ENCODE data around the gene DISC1. TPM values are rescaled to one million over a fixed set of nuclear protein-coding genes. Genes with fewer than 3 reads are reported as not detected.

The DISC1 gene
- polyA plus RNA-seq, 1 experiment, result 2.3 TPM

- ChIA-PET POLR2A (no interaction called here), CTCF (interaction anchor here (1.0 to 2.3 kb wide), 6 partner anchors 9 to 290 kb away, joined by 3 to 7 read pairs (median 4); no protein-coding TSS in a partner anchor)
- H3K36me3 ChIP-seq (ENCODE audit: control insufficient read depth, insufficient read depth, low read length), result no peaks in the 10 kb centered on the region
- no peak for DNase-seq (ENCODE audit: low read depth)
- H3K4me3 ChIP-seq (ENCODE audit: low read depth, low read length), result no peak overlapping the region
- TF ChIP-seq CTCF (IDR thresholded peaks at IDR 0.05; ENCODE audit: insufficient read depth, low read depth, low read length), result no peak
- H3K27me3 ChIP-seq (ENCODE audit: control insufficient read depth, insufficient read depth, low read length), result no peaks in the 10 kb centered on the region
Measured at GRCh38 chr1:231605149-231606100, 21.2 kb upstream of the DISC1 start.

DNA sequence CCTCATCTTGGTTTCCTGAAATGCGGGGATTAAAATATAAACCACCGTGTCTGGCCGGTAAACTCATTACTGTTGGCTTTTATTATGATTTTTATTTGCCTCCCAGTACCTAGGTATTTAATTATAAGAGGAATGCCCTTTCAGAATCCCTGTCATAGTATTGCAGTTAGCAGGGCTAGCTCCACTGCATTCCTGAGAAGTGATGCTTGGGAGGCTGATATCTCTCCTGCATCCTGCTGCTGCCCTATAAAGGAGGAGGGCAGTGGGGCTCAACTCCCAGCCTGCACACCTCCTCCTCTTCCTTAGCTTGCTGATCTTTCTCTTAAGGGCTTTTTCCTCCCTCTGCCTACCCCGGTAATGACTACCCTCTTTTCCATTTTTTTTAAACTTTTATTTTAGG lies 19.9 kb upstream of the DISC1 start:
- Histone ChIP-seq H3K4me3 (ENCODE audit: low read depth, low read length) (no peak overlapping the region), H3K36me3 (ENCODE audit: control insufficient read depth, insufficient read depth, low read length) (no peaks in the 10 kb centered on the region), H3K27me3 (ENCODE audit: control insufficient read depth, insufficient read depth, low read length) (no peaks in the 10 kb centered on the region)
- TF ChIP-seq CTCF (IDR thresholded peaks at IDR 0.05; ENCODE audit: insufficient read depth, low read depth, low read length), result no peak
- DNase-seq (ENCODE audit: low read depth), result no peak
- CTCF ChIA-PET, result interaction anchor here (0.8 to 2.3 kb wide), 3 partner anchors 11 to 291 kb away, joined by 3 to 7 read pairs (median 3); no protein-coding TSS in a partner anchor
- POLR2A ChIA-PET, result no interaction called here

GRCh38 chr1:231610388-231610787 lies 16.2 kb upstream of the DISC1 start:
- POLR2A ChIA-PET, result no interaction called here
- H3K4me3 ChIP-seq (ENCODE audit: low read depth, low read length), result no peak overlapping the region
- no peaks in the 10 kb centered on the region for H3K36me3 ChIP-seq (ENCODE audit: control insufficient read depth, insufficient read depth, low read length)
- TF ChIP-seq CTCF (IDR thresholded peaks at IDR 0.05; ENCODE audit: insufficient read depth, low read depth, low read length), result no peak
- CTCF ChIA-PET, result interaction anchor here (0.9 kb wide), 1 partner anchor 10 kb away, joined by 5 read pairs; no protein-coding TSS in a partner anchor
- no peaks in the 10 kb centered on the region; the same call in 1 of the 2 replicates for H3K27me3 ChIP-seq (ENCODE audit: control insufficient read depth, insufficient read depth, low read length)
- no peak for DNase-seq (ENCODE audit: low read depth)

DNA sequence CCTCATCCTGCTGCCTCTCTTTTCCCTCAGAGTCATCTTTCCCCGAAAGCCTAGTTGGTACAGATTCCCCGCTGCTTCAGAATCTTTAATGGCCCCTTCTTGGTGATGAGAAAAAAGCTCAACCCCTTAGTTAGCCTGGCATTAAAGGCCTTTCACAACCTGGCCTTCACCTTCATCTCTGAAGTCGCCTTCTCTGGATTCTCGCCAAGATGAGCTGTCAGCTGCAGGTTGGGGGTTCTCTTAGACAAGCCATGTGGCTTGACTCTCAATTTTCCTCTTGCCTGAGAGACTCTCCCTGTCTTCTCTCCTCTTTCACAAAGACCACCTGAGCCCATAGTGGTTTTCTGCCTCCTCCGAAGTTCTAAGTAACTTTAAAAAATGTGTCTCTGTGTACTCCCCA lies 15.5 kb upstream of the DISC1 start:
- ChIA-PET CTCF (no interaction called here), POLR2A (interaction anchor here (0.5 kb wide), 1 partner anchor 20 kb away, joined by 3 read pairs; no protein-coding TSS in a partner anchor)
- TF ChIP-seq CTCF (IDR thresholded peaks at IDR 0.05; ENCODE audit: insufficient read depth, low read depth, low read length), result no peak
- Histone ChIP-seq H3K4me3 (ENCODE audit: low read depth, low read length) (no peak overlapping the region), H3K27me3 (ENCODE audit: control insufficient read depth, insufficient read depth, low read length) (no peaks in the 10 kb centered on the region; the same call in 1 of the 2 replicates), H3K36me3 (ENCODE audit: control insufficient read depth, insufficient read depth, low read length) (no peaks in the 10 kb centered on the region)
- no peak for DNase-seq (ENCODE audit: low read depth)

- ChIA-PET POLR2A (no interaction called here), CTCF (interaction anchor here (1.0 to 1.3 kb wide), 2 partner anchors 11 to 254 kb away, joined by 3 read pairs; no protein-coding TSS in a partner anchor)
- Histone ChIP-seq H3K4me3 (ENCODE audit: low read depth, low read length) (no peak overlapping the region), H3K36me3 (ENCODE audit: control insufficient read depth, insufficient read depth, low read length) (no peaks in the 10 kb centered on the region), H3K27me3 (ENCODE audit: control insufficient read depth, insufficient read depth, low read length) (no peaks in the 10 kb centered on the region; the same call in 1 of the 2 replicates)
- TF ChIP-seq CTCF (IDR thresholded peaks at IDR 0.05; ENCODE audit: insufficient read depth, low read depth, low read length), result no peak
- DNase-seq (ENCODE audit: low read depth), result no peak
Measured at GRCh38 chr1:231611851-231612250, 14.7 kb upstream of the DISC1 start.

Data from BJ (cell line).